ENCODE results near the gene TCF20. TPM values are rescaled to one million over a fixed set of nuclear protein-coding genes. Genes with fewer than 3 reads are reported as not detected.

TCF20 gene
- total and polyA plus RNA-seq, 9 donors: 12.4 to 42.0 (median 34.0) TPM

DNA sequence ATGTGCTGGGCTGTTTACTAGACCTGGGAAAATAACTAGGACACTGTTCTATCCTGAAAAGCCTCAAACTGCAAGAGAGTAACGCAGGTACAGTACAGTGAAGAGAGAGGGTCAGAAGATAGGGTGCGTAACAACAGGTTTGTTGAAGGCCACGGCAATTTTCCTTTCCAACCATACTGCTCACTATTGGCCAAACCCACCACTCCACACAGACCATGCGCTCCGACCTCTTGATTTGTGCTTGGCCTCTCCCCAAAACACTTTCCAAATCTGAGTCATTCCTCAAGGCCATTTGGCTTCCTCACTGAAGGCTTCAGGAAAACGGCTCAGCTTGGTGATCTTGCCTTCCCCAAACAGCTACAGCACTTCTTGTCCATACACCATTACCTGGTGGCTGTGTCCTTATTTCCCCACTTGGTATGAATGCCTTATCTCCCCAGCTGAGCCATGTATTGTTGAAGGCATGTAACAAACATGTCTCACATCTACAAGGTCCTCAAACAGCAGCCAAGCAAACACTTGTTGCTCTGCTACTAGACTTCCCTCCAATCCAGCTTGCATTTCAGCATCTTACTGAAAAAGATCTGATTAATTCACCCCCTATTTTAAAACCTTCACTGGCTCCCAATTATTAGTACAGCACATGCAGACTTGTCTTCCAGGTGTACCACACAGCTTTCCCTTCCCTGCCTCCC lies 40.9 kb downstream of the TCF20 start:
- WGBS, 3 donors: 4 to 14% (median 6%) methylated on average over 6 of the region's 6 CpGs
- intact Hi-C loops (cut with DNase I): no loop called here
- peak; percentile 65 to 78 (median 70) for DNase-seq
- TF ChIP-seq POLR2A (IDR thresholded peaks at IDR 0.05) (no peak), EP300 (IDR thresholded peaks at IDR 0.05) (no peak)
- TF ChIP-seq, protein P1, sequence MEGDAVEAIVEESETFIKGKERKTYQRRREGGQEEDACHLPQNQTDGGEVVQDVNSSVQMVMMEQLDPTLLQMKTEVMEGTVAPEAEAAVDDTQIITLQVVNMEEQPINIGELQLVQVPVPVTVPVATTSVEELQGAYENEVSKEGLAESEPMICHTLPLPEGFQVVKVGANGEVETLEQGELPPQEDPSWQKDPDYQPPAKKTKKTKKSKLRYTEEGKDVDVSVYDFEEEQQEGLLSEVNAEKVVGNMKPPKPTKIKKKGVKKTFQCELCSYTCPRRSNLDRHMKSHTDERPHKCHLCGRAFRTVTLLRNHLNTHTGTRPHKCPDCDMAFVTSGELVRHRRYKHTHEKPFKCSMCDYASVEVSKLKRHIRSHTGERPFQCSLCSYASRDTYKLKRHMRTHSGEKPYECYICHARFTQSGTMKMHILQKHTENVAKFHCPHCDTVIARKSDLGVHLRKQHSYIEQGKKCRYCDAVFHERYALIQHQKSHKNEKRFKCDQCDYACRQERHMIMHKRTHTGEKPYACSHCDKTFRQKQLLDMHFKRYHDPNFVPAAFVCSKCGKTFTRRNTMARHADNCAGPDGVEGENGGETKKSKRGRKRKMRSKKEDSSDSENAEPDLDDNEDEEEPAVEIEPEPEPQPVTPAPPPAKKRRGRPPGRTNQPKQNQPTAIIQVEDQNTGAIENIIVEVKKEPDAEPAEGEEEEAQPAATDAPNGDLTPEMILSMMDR (IDR thresholded peaks at IDR 0.05): no peak
- Histone ChIP-seq H3K9me3 (no peaks in the 10 kb centered on the region), H3K4me1 (ENCODE audit: insufficient read depth) (peaks cover 32% of the 10 kb centered on the region), H3K36me3 (no peaks in the 10 kb centered on the region), H3K4me3 (no peak overlapping the region), H3K27me3 (no peaks in the 10 kb centered on the region), H3K27ac (peak overlapping the region in 1 of 2 donors; percentile 63)

DNA sequence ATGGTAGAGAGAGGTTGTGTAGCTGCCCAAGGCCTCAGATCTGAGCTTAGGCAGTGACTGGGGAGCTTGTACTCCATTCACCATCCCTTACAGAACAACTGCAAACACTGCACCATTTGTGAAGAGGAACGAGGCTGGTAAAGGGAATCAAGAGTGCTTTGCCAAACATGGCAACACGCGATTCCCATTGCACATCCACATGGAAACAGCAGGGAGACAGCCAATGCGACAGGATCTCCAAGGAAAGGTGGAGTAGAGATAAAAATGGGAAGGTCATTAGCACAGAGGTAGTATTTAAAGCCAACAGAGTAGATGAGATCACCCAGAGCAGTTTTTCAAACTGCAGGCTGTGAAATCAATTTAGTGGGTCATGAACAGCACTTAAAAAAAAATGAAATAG lies 42.0 kb downstream of the TCF20 start:
- 50 to 54% (median 51%) methylated on average over 4 of the region's 4 CpGs for WGBS, 3 donors
- Histone ChIP-seq H3K4me3 (no peak overlapping the region), H3K27me3 (no peaks in the 10 kb centered on the region), H3K27ac (peak overlapping the region in 1 of 2 donors; percentile 63), H3K36me3 (no peaks in the 10 kb centered on the region), H3K4me1 (ENCODE audit: insufficient read depth) (peaks cover 30% of the 10 kb centered on the region), H3K9me3 (no peaks in the 10 kb centered on the region)
- intact Hi-C loops (cut with DNase I): no loop called here
- TF ChIP-seq POLR2A (IDR thresholded peaks at IDR 0.05) (no peak), EP300 (IDR thresholded peaks at IDR 0.05) (no peak)
- TF ChIP-seq, protein P1 (IDR thresholded peaks at IDR 0.05): no peak
- no peak for DNase-seq

DNA sequence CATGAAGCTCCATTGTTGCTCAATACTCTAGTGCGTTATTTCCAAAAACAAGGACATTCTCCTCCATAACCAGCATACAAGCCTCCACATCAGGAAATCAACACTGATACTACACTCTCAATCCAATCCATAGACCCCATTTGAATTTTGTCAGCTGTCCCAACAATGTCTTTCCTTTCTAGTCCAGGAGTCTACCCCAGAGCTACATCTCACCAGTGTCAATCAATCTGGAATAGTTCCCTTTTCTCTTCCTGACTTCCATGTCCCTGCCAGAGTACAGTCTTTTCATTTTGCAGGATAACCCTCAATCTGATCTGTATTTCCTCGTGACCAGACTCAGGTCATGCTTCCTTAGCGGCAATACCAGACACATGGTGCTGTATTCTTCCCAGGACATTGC lies 43.0 kb downstream of the TCF20 start:
- no peak for TF ChIP-seq EP300 (IDR thresholded peaks at IDR 0.05)
- TF ChIP-seq, protein P1 (IDR thresholded peaks at IDR 0.05): no peak
- TF ChIP-seq POLR2A (IDR thresholded peaks at IDR 0.05): no peak
- WGBS, 3 donors: 84 to 96% (median 91%) methylated on average over 3 of the region's 3 CpGs
- intact Hi-C loops (cut with DNase I): no loop called here
- Histone ChIP-seq H3K9me3 (no peaks in the 10 kb centered on the region), H3K27me3 (no peaks in the 10 kb centered on the region), H3K27ac (peak overlapping the region in 1 of 2 donors; percentile 63), H3K36me3 (no peaks in the 10 kb centered on the region), H3K4me3 (no peak overlapping the region), H3K4me1 (ENCODE audit: insufficient read depth) (peaks cover 30% of the 10 kb centered on the region)
- no peak for DNase-seq

DNA sequence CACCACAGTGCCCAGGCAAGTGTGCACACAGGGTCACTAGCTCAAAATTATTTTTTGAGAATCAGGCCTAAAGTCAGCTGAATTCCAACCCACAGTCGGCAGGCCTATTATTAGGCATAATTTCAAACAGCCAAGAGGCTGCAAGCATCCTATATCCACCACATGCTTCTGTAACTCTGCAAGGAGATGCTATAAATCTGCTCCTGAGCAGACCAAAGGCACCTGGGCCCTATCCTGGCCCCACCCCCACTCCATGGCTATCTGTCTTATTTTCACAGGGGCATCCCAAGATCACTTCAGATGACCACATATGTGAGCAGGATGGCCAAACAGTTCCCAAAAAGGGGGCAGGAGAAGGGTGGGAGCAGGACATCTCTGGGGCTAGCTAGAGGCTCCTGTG lies 44.6 kb downstream of the TCF20 start:
- TF ChIP-seq POLR2A (IDR thresholded peaks at IDR 0.05): no peak
- TF ChIP-seq EP300 (IDR thresholded peaks at IDR 0.05): no peak
- TF ChIP-seq, protein P1 (IDR thresholded peaks at IDR 0.05): no peak
- DNase-seq: no peak
- intact Hi-C loops (cut with DNase I): no loop called here
- no peak overlapping the region for H3K4me3 ChIP-seq
- WGBS, 3 donors: 50 to 75% (median 61%) methylated on average over 1 of the region's 1 CpG
- H3K9me3 ChIP-seq: no peaks in the 10 kb centered on the region
- H3K36me3 ChIP-seq: no peaks in the 10 kb centered on the region
- H3K4me1 ChIP-seq (ENCODE audit: insufficient read depth): peaks cover 27% of the 10 kb centered on the region
- no peaks in the 10 kb centered on the region for H3K27me3 ChIP-seq
- H3K27ac ChIP-seq: no peak overlapping the region
